GM12891 (cell line): Measurements from ENCODE around the gene PRL.

ENCODE experiments used
- POLR2A ChIP-seq: IDR thresholded peaks from 2 replicates; pipeline ENCODE4 v1.6.1; 2011; ENCODE audit warnings: low read depth, low read length, control low read depth
- POLR2AphosphoS5 ChIP-seq: IDR thresholded peaks from 2 replicates; pipeline ENCODE4 v1.6.1; 2011; ENCODE audit warnings: low read depth, low read length, control low read depth
- SPI1 ChIP-seq: IDR thresholded peaks from 2 replicates; pipeline ENCODE4 v1.6.1; 2011; ENCODE audit warnings: low read depth, low read length, control low read depth
- TAF1 ChIP-seq: IDR thresholded peaks from 2 replicates; pipeline ENCODE4 v1.6.1; 2011; ENCODE audit warnings: low read depth, low read length, control low read depth

DNA sequence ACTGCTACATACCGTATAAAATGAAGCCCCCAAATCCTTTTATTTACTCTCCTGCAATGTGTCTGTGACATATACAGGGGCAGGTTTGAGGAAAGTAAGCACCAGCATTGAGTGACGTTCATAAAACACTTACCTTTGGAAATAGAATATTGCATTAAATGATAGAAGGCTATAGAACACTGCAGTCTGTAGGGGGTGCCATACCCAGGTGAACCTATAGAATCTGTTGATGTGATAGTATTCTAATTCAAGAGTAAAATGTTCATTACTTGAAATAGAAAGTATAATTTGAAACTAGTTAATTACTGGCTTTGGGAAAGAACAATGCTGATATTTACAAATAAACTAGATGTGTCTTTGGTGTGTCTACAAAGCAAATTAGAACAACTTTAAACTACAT is 47.0 kb upstream of the PRL start:
- TF ChIP-seq POLR2AphosphoS5 (no peak), POLR2A (no peak), TAF1 (no peak), SPI1 (no peak)
